ENCODE measurements around the gene NNAT.

- TF ChIP-seq, protein P1, sequence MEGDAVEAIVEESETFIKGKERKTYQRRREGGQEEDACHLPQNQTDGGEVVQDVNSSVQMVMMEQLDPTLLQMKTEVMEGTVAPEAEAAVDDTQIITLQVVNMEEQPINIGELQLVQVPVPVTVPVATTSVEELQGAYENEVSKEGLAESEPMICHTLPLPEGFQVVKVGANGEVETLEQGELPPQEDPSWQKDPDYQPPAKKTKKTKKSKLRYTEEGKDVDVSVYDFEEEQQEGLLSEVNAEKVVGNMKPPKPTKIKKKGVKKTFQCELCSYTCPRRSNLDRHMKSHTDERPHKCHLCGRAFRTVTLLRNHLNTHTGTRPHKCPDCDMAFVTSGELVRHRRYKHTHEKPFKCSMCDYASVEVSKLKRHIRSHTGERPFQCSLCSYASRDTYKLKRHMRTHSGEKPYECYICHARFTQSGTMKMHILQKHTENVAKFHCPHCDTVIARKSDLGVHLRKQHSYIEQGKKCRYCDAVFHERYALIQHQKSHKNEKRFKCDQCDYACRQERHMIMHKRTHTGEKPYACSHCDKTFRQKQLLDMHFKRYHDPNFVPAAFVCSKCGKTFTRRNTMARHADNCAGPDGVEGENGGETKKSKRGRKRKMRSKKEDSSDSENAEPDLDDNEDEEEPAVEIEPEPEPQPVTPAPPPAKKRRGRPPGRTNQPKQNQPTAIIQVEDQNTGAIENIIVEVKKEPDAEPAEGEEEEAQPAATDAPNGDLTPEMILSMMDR (conservative IDR thresholded peaks at IDR 0.05 in 1 of 2, IDR thresholded peaks at IDR 0.05 in 1 of 2; ENCODE audit: low read depth in 1 of 2, low read length in 2 of 2): no peak
- TF ChIP-seq EZH2 (IDR thresholded peaks at IDR 0.05; ENCODE audit: low read length, missing control alignments): no peak
Observed at GRCh38 chr20:37519508-37520418, 1.3 kb upstream of the NNAT start.

All from fibroblast of lung (primary cell).